HG03095 (cell line): ENCODE results near the gene UNC13C.

Source experiments
- ATAC-seq: cut with Tn5 transposase; IDR thresholded peaks from one replicate; pipeline ENCODE4 v1.9.1; 2021; ENCODE audit warnings: moderate library complexity; ENCODE audit not compliant: unreplicated experiment

UNC13C gene

GRCh38 chr15:54282228-54282836 lies 304.1 kb downstream of the UNC13C start:
- ATAC-seq = no peak

DNA sequence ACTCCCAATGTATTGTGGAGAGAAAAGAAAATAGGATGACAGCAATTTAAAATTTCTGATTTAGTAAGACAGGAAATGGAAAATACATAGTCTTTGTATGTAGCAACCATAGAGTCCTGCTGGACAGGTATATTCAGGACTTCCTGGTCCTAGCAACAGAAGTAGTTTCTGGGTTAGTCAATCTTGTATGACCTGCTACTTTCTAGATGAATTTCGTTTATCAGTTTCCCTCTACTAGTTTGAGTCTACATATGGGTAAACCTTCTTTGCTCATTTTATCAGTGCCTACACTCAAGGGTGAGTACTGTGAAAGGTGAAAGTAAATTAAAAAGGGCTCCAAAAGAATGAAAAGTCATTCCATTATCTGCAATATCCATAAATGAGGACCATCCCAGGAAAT lies 309.8 kb downstream of the UNC13C start:
- ATAC-seq = no peak

GRCh38 chr15:54289590-54290136 lies 311.4 kb downstream of the UNC13C start:
- no peak for ATAC-seq

- ATAC-seq = no peak
Measured at GRCh38 chr15:54298396-54298795, 320.2 kb downstream of the UNC13C start.

- ATAC-seq = no peak
Measured at GRCh38 chr15:54304321-54304720, 326.1 kb downstream of the UNC13C start.

DNA sequence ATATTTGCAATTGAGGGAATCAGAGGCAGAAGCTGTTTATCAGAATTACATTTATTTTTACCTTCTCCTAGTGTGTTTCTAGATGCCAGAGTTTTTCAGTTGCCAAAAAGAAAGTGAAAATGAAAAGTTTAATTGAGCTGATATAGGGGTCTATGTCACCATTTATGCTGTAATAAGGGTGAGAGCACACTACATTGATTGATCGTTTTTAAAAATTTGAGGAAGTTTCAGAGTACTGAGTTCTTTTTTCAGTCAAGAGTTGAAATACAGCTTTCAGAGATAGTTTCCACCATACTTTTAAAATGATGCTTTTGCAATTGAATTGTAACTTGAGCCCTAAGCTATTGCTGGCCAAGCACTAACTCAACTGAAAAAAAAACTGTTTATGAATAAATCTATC lies 326.9 kb downstream of the UNC13C start:
- ATAC-seq = no peak

- ATAC-seq = no peak
Measured at GRCh38 chr15:54307252-54307902, 329.1 kb downstream of the UNC13C start.

- no peak for ATAC-seq
Measured at GRCh38 chr15:54307926-54308325, 329.7 kb downstream of the UNC13C start.

- no peak for ATAC-seq
Measured at GRCh38 chr15:54312528-54312927, 334.3 kb downstream of the UNC13C start.

- ATAC-seq = no peak
Measured at GRCh38 chr15:54321426-54321825, 343.2 kb downstream of the UNC13C start.

- ATAC-seq = no peak
Measured at GRCh38 chr15:54322341-54322740, 344.1 kb downstream of the UNC13C start.

GRCh38 chr15:54345301-54345700 lies 367.1 kb downstream of the UNC13C start:
- no peak for ATAC-seq

- ATAC-seq = no peak
Measured at GRCh38 chr15:54345827-54346226, 367.6 kb downstream of the UNC13C start.

DNA sequence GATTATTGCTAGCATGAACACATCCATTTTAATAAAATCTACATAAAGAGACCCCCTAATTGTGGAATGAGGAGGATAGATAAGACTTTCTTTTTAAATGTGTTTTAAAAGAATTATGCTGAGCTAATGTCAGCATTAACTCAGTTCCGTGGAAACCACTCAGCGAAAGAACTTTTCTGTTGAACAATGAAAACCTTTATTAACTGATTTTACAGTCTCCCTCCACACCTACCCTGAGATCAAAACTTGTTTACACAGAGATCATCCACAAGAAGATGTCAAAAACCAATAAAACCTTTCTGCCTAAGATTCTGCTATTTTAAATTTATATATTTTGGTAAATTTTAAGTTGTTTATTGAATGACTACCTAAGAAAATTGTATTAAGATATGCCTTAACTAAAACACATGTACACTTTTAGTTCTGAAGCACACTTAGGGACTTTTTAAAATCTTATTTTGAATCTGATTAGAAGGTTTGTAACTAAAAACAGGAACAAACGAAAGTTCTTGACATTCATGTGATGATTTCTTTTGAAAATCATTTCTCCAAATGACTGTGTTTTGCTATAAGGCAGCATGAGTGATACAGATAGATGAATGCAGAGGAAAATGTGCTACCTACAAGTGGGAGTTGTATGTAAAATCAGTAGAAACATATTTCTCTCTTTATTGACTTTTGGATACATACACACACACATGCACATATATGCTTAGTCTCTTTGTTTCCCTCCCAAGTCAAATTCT lies 369.0 kb downstream of the UNC13C start:
- ATAC-seq = no peak

DNA sequence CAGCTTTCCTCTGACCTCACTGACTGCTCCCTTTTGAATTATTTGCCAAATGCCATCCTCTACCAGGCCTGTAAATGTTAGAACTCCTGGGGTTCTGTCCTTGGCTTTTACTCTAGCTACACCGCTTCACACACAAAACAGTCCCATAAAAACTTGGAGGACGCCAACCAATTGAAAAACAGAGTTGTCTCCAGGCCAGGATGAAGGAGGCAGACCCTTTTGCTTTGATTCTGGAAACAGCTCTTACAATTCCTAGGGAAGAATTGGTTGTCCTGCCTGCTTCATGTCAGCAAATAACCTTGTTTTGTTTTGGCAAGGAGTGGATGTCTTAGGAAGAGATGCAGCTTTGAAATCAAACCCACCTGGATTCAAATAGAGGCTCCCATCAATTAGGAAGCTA lies 375.5 kb downstream of the UNC13C start:
- ATAC-seq = no peak

- no peak for ATAC-seq
Measured at GRCh38 chr15:54354341-54354740, 376.1 kb downstream of the UNC13C start.

GRCh38 chr15:54364961-54365360 lies 386.7 kb downstream of the UNC13C start:
- ATAC-seq = no peak

- ATAC-seq = no peak
Measured at GRCh38 chr15:54373332-54373731, 395.1 kb downstream of the UNC13C start.

- ATAC-seq = no peak
Measured at GRCh38 chr15:54374184-54374952, 396.1 kb downstream of the UNC13C start.

- ATAC-seq = no peak
Measured at GRCh38 chr15:54387799-54388198, 409.6 kb downstream of the UNC13C start.

- no peak for ATAC-seq
Measured at GRCh38 chr15:54388746-54389145, 410.5 kb downstream of the UNC13C start.
